ENCODE measurements around the gene TUBA4B. TPM values are rescaled to one million over a fixed set of nuclear protein-coding genes. Genes with fewer than 3 reads are reported as not detected.

Gene TUBA4B
- total RNA-seq, 2 experiments from 2014 or later: not detected

GRCh38 chr2:219277703-219278654 is 24.9 kb downstream of the TUBA4B start:
- Histone ChIP-seq H3K4me1 (ENCODE audit: insufficient read depth, low read length, poor library complexity, severe bottlenecking) (peaks cover 39% of the 10 kb centered on the region), H3K4me2 (ENCODE audit: low read length) (peak overlapping the region; percentile 81)
- BruUV-seq (replicated peaks): no TSS peak

DNA sequence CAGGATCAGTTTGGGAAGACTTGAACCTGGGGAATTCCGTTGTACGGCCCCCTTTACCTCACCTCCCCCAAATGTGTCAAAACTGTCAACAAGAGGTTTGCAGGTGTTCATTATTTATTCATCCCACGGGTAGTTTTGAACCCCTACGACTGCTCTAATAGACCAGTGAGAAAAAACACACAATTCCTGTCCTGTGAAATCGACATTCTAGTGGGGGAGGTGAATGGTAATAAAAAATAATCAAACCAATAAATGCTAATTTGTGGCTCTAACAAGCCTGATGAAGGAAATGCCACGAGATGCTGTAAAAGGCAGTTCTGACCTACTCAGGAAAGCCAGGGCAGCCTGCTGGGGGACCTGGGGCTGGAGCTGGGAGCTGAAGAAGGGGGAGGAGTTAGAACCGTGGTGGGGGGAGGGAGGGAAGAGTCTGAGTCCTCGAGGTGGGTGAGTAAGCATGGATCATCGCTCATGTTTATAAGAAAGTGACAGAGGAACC is 25.7 kb downstream of the TUBA4B start:
- Histone ChIP-seq H3K9me3 (ENCODE audit: low read length) (no peaks in the 10 kb centered on the region), H3K9me2 (ENCODE audit: insufficient read depth, low read length) (no peaks in the 10 kb centered on the region), H2AFZ (ENCODE audit: low read length) (peak overlapping the region; percentile 74; the same call in 1 of the 2 replicates), H3K4me3 (ENCODE audit: low read depth, low read length, poor library complexity, severe bottlenecking) (peak overlapping the region; percentile 83), H3K27ac (ENCODE audit: low read depth, low read length, poor library complexity, severe bottlenecking) (peak overlapping the region; percentile 90), H3K36me3 (ENCODE audit: insufficient read depth, low read length) (peaks cover 34% of the 10 kb centered on the region), H3K79me2 (ENCODE audit: insufficient read depth, low read depth, low read length) (peaks cover 19% of the 10 kb centered on the region; the same call in 1 of the 2 replicates), H4K20me1 (ENCODE audit: insufficient read depth, low read length) (peaks cover 5% of the 10 kb centered on the region), H3K4me1 (ENCODE audit: insufficient read depth, low read length, poor library complexity, severe bottlenecking) (peaks cover 39% of the 10 kb centered on the region), H3K4me2 (ENCODE audit: low read length) (peak overlapping the region; percentile 81)
- intact Hi-C loops (cut with micrococcal nuclease; ENCODE audit: unreplicated experiment): loop anchor here (1.0 to 10.0 kb wide), 7 partner anchors 17 to 394 kb away; partner anchors contain the start of genes ANKZF1, ATG9A, NHEJ1 and TUBA4A
- CTCF ChIA-PET (ENCODE audit: unreplicated experiment): interaction anchor here (0.6 to 3.0 kb wide), 6 partner anchors 8 to 885 kb away, joined by 3 to 13 read pairs (median 8); partner anchors contain the start of genes TUBA4A and TUBA4B
- DNase-seq (ENCODE audit: low spot score): peak; percentile 59
- no peak for TF ChIP-seq EZH2phosphoT487 (IDR thresholded peaks at IDR 0.05; ENCODE audit: borderline replicate concordance, low read depth, low read length)
- TF ChIP-seq, protein P1, sequence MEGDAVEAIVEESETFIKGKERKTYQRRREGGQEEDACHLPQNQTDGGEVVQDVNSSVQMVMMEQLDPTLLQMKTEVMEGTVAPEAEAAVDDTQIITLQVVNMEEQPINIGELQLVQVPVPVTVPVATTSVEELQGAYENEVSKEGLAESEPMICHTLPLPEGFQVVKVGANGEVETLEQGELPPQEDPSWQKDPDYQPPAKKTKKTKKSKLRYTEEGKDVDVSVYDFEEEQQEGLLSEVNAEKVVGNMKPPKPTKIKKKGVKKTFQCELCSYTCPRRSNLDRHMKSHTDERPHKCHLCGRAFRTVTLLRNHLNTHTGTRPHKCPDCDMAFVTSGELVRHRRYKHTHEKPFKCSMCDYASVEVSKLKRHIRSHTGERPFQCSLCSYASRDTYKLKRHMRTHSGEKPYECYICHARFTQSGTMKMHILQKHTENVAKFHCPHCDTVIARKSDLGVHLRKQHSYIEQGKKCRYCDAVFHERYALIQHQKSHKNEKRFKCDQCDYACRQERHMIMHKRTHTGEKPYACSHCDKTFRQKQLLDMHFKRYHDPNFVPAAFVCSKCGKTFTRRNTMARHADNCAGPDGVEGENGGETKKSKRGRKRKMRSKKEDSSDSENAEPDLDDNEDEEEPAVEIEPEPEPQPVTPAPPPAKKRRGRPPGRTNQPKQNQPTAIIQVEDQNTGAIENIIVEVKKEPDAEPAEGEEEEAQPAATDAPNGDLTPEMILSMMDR (conservative IDR thresholded peaks at IDR 0.05; ENCODE audit: low read length): no peak
- no TSS peak for BruUV-seq (replicated peaks)
- POLR2A ChIA-PET: interaction anchor here (0.6 to 3.4 kb wide), 14 partner anchors 13 to 363 kb away, joined by 3 to 21 read pairs (median 4); partner anchors contain the start of genes DNPEP, GLB1L, STK16 and TUBA4A

More at GRCh38 chr2:219277703-219278654, 24.9 kb downstream of the TUBA4B start:
- H4K20me1 ChIP-seq (ENCODE audit: insufficient read depth, low read length): peaks cover 5% of the 10 kb centered on the region
- intact Hi-C loops (cut with micrococcal nuclease; ENCODE audit: unreplicated experiment): loop anchor here (1.0 to 10.0 kb wide), 4 partner anchors 29 to 393 kb away; partner anchors contain the start of genes WNT10A and ZFAND2B
- ChIA-PET CTCF (ENCODE audit: unreplicated experiment) (interaction anchor here (0.6 to 3.0 kb wide), 8 partner anchors 14 to 885 kb away, joined by 3 to 13 read pairs (median 6); partner anchors contain the start of genes TUBA4A and TUBA4B), POLR2A (interaction anchor here (0.6 to 3.4 kb wide), 14 partner anchors 12 to 364 kb away, joined by 3 to 21 read pairs (median 4); partner anchors contain the start of genes DNPEP, GLB1L, STK16 and TUBA4A)
- H3K9me2 ChIP-seq (ENCODE audit: insufficient read depth, low read length): no peaks in the 10 kb centered on the region
- DNase-seq (ENCODE audit: low spot score): peak; percentile 79
- H2AFZ ChIP-seq (ENCODE audit: low read length): peak overlapping the region; percentile 74
- H3K79me2 ChIP-seq (ENCODE audit: insufficient read depth, low read depth, low read length): peaks cover 19% of the 10 kb centered on the region; the same call in 1 of the 2 replicates
- TF ChIP-seq, protein P1 (conservative IDR thresholded peaks at IDR 0.05; ENCODE audit: low read length): peak; percentile 98
- no peak for TF ChIP-seq EZH2phosphoT487 (IDR thresholded peaks at IDR 0.05; ENCODE audit: borderline replicate concordance, low read depth, low read length)
- peaks cover 27% of the 10 kb centered on the region for H3K36me3 ChIP-seq (ENCODE audit: insufficient read depth, low read length)
- H3K9me3 ChIP-seq (ENCODE audit: low read length): no peaks in the 10 kb centered on the region
- peak overlapping the region; percentile 83 for H3K4me3 ChIP-seq (ENCODE audit: low read depth, low read length, poor library complexity, severe bottlenecking)
- peak overlapping the region; percentile 90 for H3K27ac ChIP-seq (ENCODE audit: low read depth, low read length, poor library complexity, severe bottlenecking)
